OCI-LY7 (cell line): Measurements from ENCODE around the gene CABP1. TPM values are rescaled to one million over a fixed set of nuclear protein-coding genes. Genes with fewer than 3 reads are reported as not detected.
A peak's percentile ranks its signal among the peaks of the same experiment; 100 is the strongest.

ENCODE experiments used
- BruUV-seq: library from RNA; stranded (reverse); fragments of 400-500 nt; replicated peaks from 2 replicates; lab custom pipeline; 2021; lab: Mats Ljungman, UMichigan
- CTCF ChIA-PET: fragments of 300-600 bp; sonication (Branson Sonifier 250); formaldehyde crosslinking; loops from one replicate; lab custom pipeline; 2022; ENCODE audit warnings: antibody characterized with exemption; ENCODE audit not compliant: unreplicated experiment; lab: Charles Lee
- POLR2A ChIA-PET: fragments of 300-600 bp; sonication (Branson Sonifier 250); formaldehyde crosslinking; loops from one replicate; lab custom pipeline; 2022; ENCODE audit warnings: antibody characterized with exemption; lab: Charles Lee
- DNase-seq: peaks from one replicate; pipeline ENCODE4 v3.0.0-alpha.2; 2015; ENCODE audit warnings: low spot score
- H2AFZ ChIP-seq: fragments of 200-600 bp; sonication (generic), shearing (Covaris generic); 2 replicates; pipeline ENCODE4 v1.6.1; 2014; ENCODE audit warnings: mild to moderate bottlenecking, antibody characterized with exemption, low read length, moderate library complexity
- H3K27ac ChIP-seq: fragments of 200-600 bp; sonication (generic); 2 replicates; pipeline ENCODE4 v1.5.1; 2014; ENCODE audit warnings: mixed run types, low read depth, mild to moderate bottlenecking, moderate library complexity, low read length, inconsistent platforms; ENCODE audit not compliant: poor library complexity, severe bottlenecking
- H3K36me3 ChIP-seq: fragments of 200-600 bp; sonication (generic); 2 replicates; pipeline ENCODE4 v1.6.1; 2014; ENCODE audit warnings: mild to moderate bottlenecking, antibody characterized with exemption, low read length, moderate library complexity, mixed read lengths; ENCODE audit not compliant: insufficient read depth
- H3K4me1 ChIP-seq: fragments of 200-600 bp; sonication (generic); 2 replicates; pipeline ENCODE4 v1.5.1; 2014; ENCODE audit warnings: mild to moderate bottlenecking, low read length; ENCODE audit not compliant: insufficient read depth, poor library complexity, severe bottlenecking
- H3K4me2 ChIP-seq: fragments of 200-600 bp; sonication (generic); 2 replicates; pipeline ENCODE4 v1.6.1; 2014; ENCODE audit warnings: mild to moderate bottlenecking, low read length
- H3K4me3 ChIP-seq: fragments of 200-600 bp; sonication (generic); 2 replicates; pipeline ENCODE4 v1.5.1; 2014; ENCODE audit warnings: mild to moderate bottlenecking, low read depth, low read length; ENCODE audit not compliant: poor library complexity, severe bottlenecking
- H3K79me2 ChIP-seq: fragments of 200-600 bp; sonication (generic); 2 replicates; pipeline ENCODE4 v1.6.1; 2016; ENCODE audit warnings: low read depth, mild to moderate bottlenecking, low read length, moderate library complexity, mixed read lengths; ENCODE audit not compliant: insufficient read depth
- H3K9me2 ChIP-seq: fragments of 200-600 bp; sonication (generic); 2 replicates; pipeline ENCODE4 v1.6.1; 2016; ENCODE audit warnings: mild to moderate bottlenecking, low read length, mixed read lengths; ENCODE audit not compliant: insufficient read depth
- H3K9me3 ChIP-seq: fragments of 200-600 bp; sonication (generic); 2 replicates; pipeline ENCODE4 v1.6.1; 2014; ENCODE audit warnings: mild to moderate bottlenecking, mixed run types, low read length, mixed read lengths
- H4K20me1 ChIP-seq: fragments of 200-600 bp; sonication (generic); 2 replicates; pipeline ENCODE4 v1.6.1; 2014; ENCODE audit warnings: mild to moderate bottlenecking, antibody characterized with exemption, low read length, moderate library complexity, mixed read lengths; ENCODE audit not compliant: insufficient read depth
- EZH2phosphoT487 ChIP-seq: fragments of 200-600 bp; sonication (generic); IDR thresholded peaks from 2 replicates; pipeline ENCODE4 v1.6.1; 2018; ENCODE audit warnings: low read depth, borderline replicate concordance, mild to moderate bottlenecking, mixed run types, antibody characterized with exemption, low read length, moderate library complexity, mixed read lengths
- intact Hi-C: fragments of 100-400 bp; cut with micrococcal nuclease; formaldehyde crosslinking; loops from one replicate; pipeline ENCODE4 v1.10.0; 2022; ENCODE audit not compliant: unreplicated experiment
- total RNA-seq, 2 experiments: library from RNA; depleted of rRNA in 1 of 2; stranded (reverse); fragments of >200 nt in 1 of 2; shearing (Covaris generic) in 1 of 2; gene quantifications; 2 replicates each; pipeline ENCODE4 v1.2.3, GENCODE V29; 2014 to 2022
- TF ChIP-seq, protein P1 (sequence below): fragments of 200-600 bp; sonication (generic); conservative IDR thresholded peaks from 2 replicates; pipeline ENCODE4 v1.5.1; 2014; ENCODE audit warnings: mild to moderate bottlenecking, antibody characterized with exemption, low read length, moderate library complexity, mixed read lengths

Gene CABP1
- total RNA-seq, 2 experiments from 2014 or later = 0.79 to 3.8 TPM

DNA sequence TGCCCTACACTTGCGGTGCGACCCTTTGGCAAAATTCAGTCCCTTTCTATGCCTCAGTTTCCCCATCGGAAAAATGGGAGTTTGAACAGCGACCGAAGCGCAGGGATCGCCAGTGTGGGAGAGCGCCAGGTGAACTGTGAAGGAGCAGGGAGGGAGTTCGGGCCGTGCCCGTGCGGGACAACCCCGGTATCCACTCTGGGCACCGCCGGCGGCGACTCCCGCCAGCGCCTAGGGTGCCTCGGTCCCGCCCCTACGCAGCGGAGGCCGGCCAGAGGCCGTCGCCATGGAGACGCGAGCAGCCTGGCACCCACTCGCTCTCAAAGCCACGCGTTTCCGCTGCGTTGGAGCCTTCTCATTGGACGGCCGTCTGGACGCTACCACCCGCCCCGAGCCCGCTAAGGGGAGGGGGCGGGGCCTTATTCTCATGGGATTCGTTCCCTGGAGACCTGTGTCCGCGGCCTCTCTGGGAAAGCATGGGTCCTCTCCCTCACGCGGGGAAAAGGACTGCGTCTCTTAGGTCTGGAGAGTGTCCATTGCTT lies 45.8 kb downstream of the CABP1 start:
- H3K4me1 ChIP-seq = peaks cover 56% of the 10 kb centered on the region
- H3K36me3 ChIP-seq = peaks cover 11% of the 10 kb centered on the region; the same call in 1 of the 2 replicates
- peaks cover 27% of the 10 kb centered on the region for H4K20me1 ChIP-seq
- BruUV-seq = no TSS peak
- POLR2A ChIA-PET = interaction anchor here (0.6 to 1.6 kb wide), 5 partner anchors 9 to 105 kb away, joined by 3 to 6 read pairs (median 4); partner anchors contain the start of gene POP5
- peaks cover 42% of the 10 kb centered on the region for H3K79me2 ChIP-seq
- DNase-seq = peak; percentile 100
- peak overlapping the region; percentile 90 for H3K4me2 ChIP-seq
- H2AFZ ChIP-seq = peak overlapping the region; percentile 82
- CTCF ChIA-PET = interaction anchor here (1.0 to 2.3 kb wide), 3 partner anchors 37 to 285 kb away, joined by 3 to 6 read pairs (median 4); no protein-coding TSS in a partner anchor
- H3K9me2 ChIP-seq = no peaks in the 10 kb centered on the region
- peak overlapping the region; percentile 91 for H3K4me3 ChIP-seq
- peak overlapping the region; percentile 94 for H3K27ac ChIP-seq
- no peaks in the 10 kb centered on the region; the same call in 1 of the 2 replicates for H3K9me3 ChIP-seq
- intact Hi-C loops = loop anchor here (1.0 to 2.0 kb wide), 4 partner anchors 17 to 105 kb away; partner anchors contain the start of genes POP5 and UNC119B
- TF ChIP-seq EZH2phosphoT487 = no peak
- TF ChIP-seq, protein P1, sequence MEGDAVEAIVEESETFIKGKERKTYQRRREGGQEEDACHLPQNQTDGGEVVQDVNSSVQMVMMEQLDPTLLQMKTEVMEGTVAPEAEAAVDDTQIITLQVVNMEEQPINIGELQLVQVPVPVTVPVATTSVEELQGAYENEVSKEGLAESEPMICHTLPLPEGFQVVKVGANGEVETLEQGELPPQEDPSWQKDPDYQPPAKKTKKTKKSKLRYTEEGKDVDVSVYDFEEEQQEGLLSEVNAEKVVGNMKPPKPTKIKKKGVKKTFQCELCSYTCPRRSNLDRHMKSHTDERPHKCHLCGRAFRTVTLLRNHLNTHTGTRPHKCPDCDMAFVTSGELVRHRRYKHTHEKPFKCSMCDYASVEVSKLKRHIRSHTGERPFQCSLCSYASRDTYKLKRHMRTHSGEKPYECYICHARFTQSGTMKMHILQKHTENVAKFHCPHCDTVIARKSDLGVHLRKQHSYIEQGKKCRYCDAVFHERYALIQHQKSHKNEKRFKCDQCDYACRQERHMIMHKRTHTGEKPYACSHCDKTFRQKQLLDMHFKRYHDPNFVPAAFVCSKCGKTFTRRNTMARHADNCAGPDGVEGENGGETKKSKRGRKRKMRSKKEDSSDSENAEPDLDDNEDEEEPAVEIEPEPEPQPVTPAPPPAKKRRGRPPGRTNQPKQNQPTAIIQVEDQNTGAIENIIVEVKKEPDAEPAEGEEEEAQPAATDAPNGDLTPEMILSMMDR = no peak

DNA sequence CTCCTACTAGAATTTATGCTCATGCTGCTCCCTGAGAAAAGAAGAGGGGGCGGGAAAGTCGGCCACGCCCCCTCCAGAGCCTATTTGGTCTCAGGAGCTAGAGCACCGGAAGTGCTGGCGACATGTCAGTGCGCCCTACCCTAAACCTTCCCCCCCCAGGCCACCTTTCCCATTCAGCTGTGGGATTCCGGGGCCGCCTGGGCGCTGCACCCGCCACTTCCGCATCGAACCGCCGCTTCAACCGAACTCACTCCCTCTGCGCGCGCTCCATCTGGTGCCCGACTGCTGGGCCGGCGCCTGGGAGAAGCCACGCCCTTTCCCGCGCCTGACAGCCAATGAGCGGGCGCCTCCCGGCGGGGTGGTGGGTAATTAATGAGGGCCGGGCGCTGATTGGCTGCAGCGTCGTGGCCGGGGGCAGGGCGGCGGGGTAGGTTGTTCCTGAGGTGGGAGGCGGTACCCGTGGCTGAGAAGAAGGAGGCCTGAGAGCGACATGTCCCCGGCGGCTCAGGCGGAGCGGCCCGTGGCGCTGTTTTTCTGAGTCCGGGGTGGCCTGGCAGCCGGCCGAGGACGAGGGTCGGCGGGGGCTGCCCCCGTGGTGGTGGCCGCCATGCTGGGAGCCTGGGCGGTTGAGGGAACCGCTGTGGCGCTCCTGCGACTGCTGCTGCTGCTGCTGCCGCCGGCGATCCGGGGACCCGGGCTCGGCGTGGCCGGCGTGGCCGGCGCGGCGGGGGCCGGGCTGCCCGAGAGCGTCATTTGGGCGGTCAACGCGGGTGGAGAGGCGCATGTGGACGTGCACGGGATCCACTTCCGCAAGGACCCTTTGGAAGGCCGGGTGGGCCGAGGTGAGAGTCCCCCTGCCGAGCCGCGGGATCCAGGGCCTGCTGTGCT lies 46.5 kb downstream of the CABP1 start, which contains the start of gene MLEC:
TSS of gene MLEC (plus strand) at position 460 of the 888 bp plus-strand sequence. CDS start at position 608, 148 bp downstream.
- H3K36me3 ChIP-seq = peaks cover 16% of the 10 kb centered on the region; the same call in 1 of the 2 replicates
- BruUV-seq = no TSS peak
- POLR2A ChIA-PET = interaction anchor here (0.6 to 1.6 kb wide), 4 partner anchors 21 to 106 kb away, joined by 3 to 6 read pairs (median 4); partner anchors contain the start of gene POP5
- peak within 1 kb of the TSS; percentile 91 for H3K4me3 ChIP-seq
- H2AFZ ChIP-seq = peak within 1 kb of the TSS; percentile 82
- peaks cover 56% of the 10 kb centered on the region for H3K4me1 ChIP-seq
- no peaks in the 10 kb centered on the region for H3K9me2 ChIP-seq
- DNase-seq = peak; percentile 99
- H4K20me1 ChIP-seq = peaks cover 30% of the 10 kb centered on the region
- peak within 1 kb of the TSS; percentile 94 for H3K27ac ChIP-seq
- TF ChIP-seq EZH2phosphoT487 = no peak
- TF ChIP-seq, protein P1 = peak; percentile 65
- CTCF ChIA-PET = interaction anchor here (1.0 to 2.3 kb wide), 4 partner anchors 38 to 285 kb away, joined by 3 to 6 read pairs (median 4); no protein-coding TSS in a partner anchor
- peak within 1 kb of the TSS; percentile 98 for H3K4me2 ChIP-seq
- no peaks in the 10 kb centered on the region; the same call in 1 of the 2 replicates for H3K9me3 ChIP-seq
- peaks cover 49% of the 10 kb centered on the region for H3K79me2 ChIP-seq
- intact Hi-C loops = loop anchor here (1.0 to 2.0 kb wide), 5 partner anchors 18 to 284 kb away; partner anchors contain the start of genes POP5 and UNC119B
